Endothelial cell (in vitro differentiated cells): ENCODE measurements around the gene OR52W1. TPM values are rescaled to one million over a fixed set of nuclear protein-coding genes. Genes with fewer than 3 reads are reported as not detected.

Experiments used
- DNase-seq: peaks from one replicate; pipeline ENCODE4 v3.0.0; 2021; ENCODE audit warnings: low spot score
- H3K27ac Mint-ChIP-seq: one replicate; pipeline ENCODE4 v1.8.0; 2021; ENCODE audit warnings: mixed read lengths, inconsistent platforms; ENCODE audit not compliant: unreplicated experiment
- H3K27me3 Mint-ChIP-seq: one replicate; pipeline ENCODE4 v1.8.0; 2021; ENCODE audit warnings: mild to moderate bottlenecking, moderate library complexity, mixed read lengths, inconsistent platforms; ENCODE audit not compliant: unreplicated experiment
- H3K36me3 Mint-ChIP-seq: one replicate; pipeline ENCODE4 v1.8.0; 2021; ENCODE audit warnings: mild to moderate bottlenecking, low read depth, mixed read lengths, inconsistent platforms; ENCODE audit not compliant: unreplicated experiment
- H3K4me1 Mint-ChIP-seq: one replicate; pipeline ENCODE4 v1.8.0; 2021; ENCODE audit warnings: mild to moderate bottlenecking, mixed read lengths, inconsistent platforms; ENCODE audit not compliant: unreplicated experiment
- H3K4me3 Mint-ChIP-seq: one replicate; pipeline ENCODE4 v1.8.0; 2021; ENCODE audit warnings: mild to moderate bottlenecking, mixed read lengths, inconsistent platforms; ENCODE audit not compliant: unreplicated experiment
- H3K9me3 Mint-ChIP-seq: one replicate; pipeline ENCODE4 v1.8.0; 2021; ENCODE audit warnings: mixed read lengths, inconsistent platforms; ENCODE audit not compliant: unreplicated experiment
- total RNA-seq: library from RNA; stranded (reverse); fragmentation: NEBNext Ultra II Directional; extraction: Animal tissue kit (Norgen Biotek cat#: 25700); gene quantifications from one replicate; pipeline ENCODE4 v1.2.1, GENCODE V29; 2021; ENCODE audit not compliant: unreplicated experiment
- TF ChIP-seq, protein P1 (sequence below): fragments of 200-600 bp; sonication (generic); IDR thresholded peaks from one replicate; pipeline ENCODE4 v1.5.0; 2021; ENCODE audit warnings: antibody characterized with exemption; ENCODE audit not compliant: unreplicated experiment

OR52W1 gene
- total RNA-seq, 1 donor from 2014 or later, result not detected

GRCh38 chr11:6238902-6239301 lies 39.9 kb downstream of the OR52W1 start, which contains the start of gene CNGA4:
Gene CNGA4, plus strand, starts transcription at chr11:6239089. Its CDS starts 118 bp downstream, at chr11:6239207.
- Mint-ChIP-seq H3K27ac (no peak within 1 kb of the TSS), H3K9me3 (no peaks in the 10 kb centered on the region), H3K36me3 (no peaks in the 10 kb centered on the region), H3K4me3 (no peak within 1 kb of the TSS), H3K4me1 (peaks cover 5% of the 10 kb centered on the region), H3K27me3 (peaks cover 4% of the 10 kb centered on the region)
- TF ChIP-seq, protein P1, sequence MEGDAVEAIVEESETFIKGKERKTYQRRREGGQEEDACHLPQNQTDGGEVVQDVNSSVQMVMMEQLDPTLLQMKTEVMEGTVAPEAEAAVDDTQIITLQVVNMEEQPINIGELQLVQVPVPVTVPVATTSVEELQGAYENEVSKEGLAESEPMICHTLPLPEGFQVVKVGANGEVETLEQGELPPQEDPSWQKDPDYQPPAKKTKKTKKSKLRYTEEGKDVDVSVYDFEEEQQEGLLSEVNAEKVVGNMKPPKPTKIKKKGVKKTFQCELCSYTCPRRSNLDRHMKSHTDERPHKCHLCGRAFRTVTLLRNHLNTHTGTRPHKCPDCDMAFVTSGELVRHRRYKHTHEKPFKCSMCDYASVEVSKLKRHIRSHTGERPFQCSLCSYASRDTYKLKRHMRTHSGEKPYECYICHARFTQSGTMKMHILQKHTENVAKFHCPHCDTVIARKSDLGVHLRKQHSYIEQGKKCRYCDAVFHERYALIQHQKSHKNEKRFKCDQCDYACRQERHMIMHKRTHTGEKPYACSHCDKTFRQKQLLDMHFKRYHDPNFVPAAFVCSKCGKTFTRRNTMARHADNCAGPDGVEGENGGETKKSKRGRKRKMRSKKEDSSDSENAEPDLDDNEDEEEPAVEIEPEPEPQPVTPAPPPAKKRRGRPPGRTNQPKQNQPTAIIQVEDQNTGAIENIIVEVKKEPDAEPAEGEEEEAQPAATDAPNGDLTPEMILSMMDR, result no peak
- no peak for DNase-seq

DNA sequence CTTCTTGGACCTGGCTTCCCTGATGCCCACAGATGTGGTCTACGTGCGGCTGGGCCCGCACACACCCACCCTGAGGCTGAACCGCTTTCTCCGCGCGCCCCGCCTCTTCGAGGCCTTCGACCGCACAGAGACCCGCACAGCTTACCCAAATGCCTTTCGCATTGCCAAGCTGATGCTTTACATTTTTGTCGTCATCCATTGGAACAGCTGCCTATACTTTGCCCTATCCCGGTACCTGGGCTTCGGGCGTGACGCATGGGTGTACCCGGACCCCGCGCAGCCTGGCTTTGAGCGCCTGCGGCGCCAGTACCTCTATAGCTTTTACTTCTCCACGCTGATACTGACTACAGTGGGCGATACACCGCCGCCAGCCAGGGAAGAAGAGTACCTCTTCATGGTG lies 41.1 kb downstream of the OR52W1 start:
- H3K4me1 Mint-ChIP-seq, result no peaks in the 10 kb centered on the region
- TF ChIP-seq, protein P1, result no peak

GRCh38 chr11:6240781-6241180 lies 41.8 kb downstream of the OR52W1 start:
- no peaks in the 10 kb centered on the region for H3K36me3 Mint-ChIP-seq
- H3K27me3 Mint-ChIP-seq, result peaks cover 8% of the 10 kb centered on the region
- H3K4me1 Mint-ChIP-seq, result no peaks in the 10 kb centered on the region
- DNase-seq, result no peak
- H3K27ac Mint-ChIP-seq, result no peak overlapping the region
- H3K4me3 Mint-ChIP-seq, result no peak overlapping the region
- TF ChIP-seq, protein P1, result no peak
- H3K9me3 Mint-ChIP-seq, result no peaks in the 10 kb centered on the region

More for the DNA sequence above, 41.1 kb downstream of the OR52W1 start:
- Mint-ChIP-seq H3K9me3 (no peaks in the 10 kb centered on the region), H3K27me3 (peaks cover 5% of the 10 kb centered on the region), H3K36me3 (no peaks in the 10 kb centered on the region), H3K4me3 (no peak overlapping the region), H3K27ac (no peak overlapping the region)
- DNase-seq, result no peak

GRCh38 chr11:6241316-6241715 lies 42.3 kb downstream of the OR52W1 start:
- Mint-ChIP-seq H3K4me1 (no peaks in the 10 kb centered on the region), H3K27ac (no peak overlapping the region), H3K4me3 (no peak overlapping the region), H3K27me3 (peaks cover 8% of the 10 kb centered on the region), H3K36me3 (no peaks in the 10 kb centered on the region), H3K9me3 (no peaks in the 10 kb centered on the region)
- TF ChIP-seq, protein P1, result no peak
- DNase-seq, result no peak

DNA sequence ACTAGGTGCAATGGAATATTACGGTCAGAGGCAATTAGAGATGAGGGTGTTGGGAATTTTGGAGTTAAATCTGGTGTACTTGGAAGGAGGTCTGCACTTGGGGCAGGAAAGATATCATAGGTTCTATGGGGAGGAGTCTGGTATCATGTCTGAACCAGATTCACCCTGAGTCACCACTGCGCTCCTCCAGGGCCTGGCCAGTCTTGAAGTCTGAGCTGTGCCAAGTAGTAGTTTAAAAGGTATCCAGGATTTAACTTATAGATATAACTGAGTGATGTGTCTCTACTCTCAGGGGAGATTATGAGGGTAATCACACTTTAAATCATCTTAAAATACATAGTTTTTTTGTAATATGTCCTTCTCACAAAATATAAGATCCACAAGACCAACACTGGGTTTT lies 46.5 kb downstream of the OR52W1 start:
- TF ChIP-seq, protein P1, result no peak
- H3K27ac Mint-ChIP-seq, result no peak overlapping the region
- no peak for DNase-seq
- no peaks in the 10 kb centered on the region for H3K36me3 Mint-ChIP-seq
- H3K27me3 Mint-ChIP-seq, result peaks cover 8% of the 10 kb centered on the region
- H3K9me3 Mint-ChIP-seq, result no peaks in the 10 kb centered on the region
- H3K4me1 Mint-ChIP-seq, result no peaks in the 10 kb centered on the region
- no peak overlapping the region for H3K4me3 Mint-ChIP-seq
